Measurements from ENCODE around the gene AADAC. TPM values are rescaled to one million over a fixed set of nuclear protein-coding genes. Genes with fewer than 3 reads are reported as not detected.
A peak's percentile ranks its signal among the peaks of the same experiment; 100 is the strongest.
"Not testable (repeated sequence)": the region's sequence is repeated elsewhere in the genome, so short reads cannot be mapped to it uniquely, and the experiment has no call there.

Gene AADAC
- total and polyA plus RNA-seq, 2 experiments from 2014 or later, result 47.8 to 94.0 TPM

GRCh38 chr3:151869181-151869580 is 55.3 kb downstream of the AADAC start:
- no peaks in the 10 kb centered on the region for H3K9me3 ChIP-seq (ENCODE audit: low read depth)
- H3K9me2 ChIP-seq (replicated peaks; ENCODE audit: insufficient read depth), result no peaks in the 10 kb centered on the region
- no peaks in the 10 kb centered on the region for H4K20me1 ChIP-seq (ENCODE audit: insufficient read depth, poor library complexity, severe bottlenecking)
- WGBS (ENCODE audit: low lambda C conversion rate, missing lambda C conversion rate), result 23% methylated on average over 3 of the region's 3 CpGs
- DNase-seq (ENCODE audit: low spot score), result no peak
- no peak overlapping the region for H2AFZ ChIP-seq
- no peak overlapping the region for H3K4me3 ChIP-seq
- no peak overlapping the region for H3K27ac ChIP-seq
- H3K79me2 ChIP-seq, result no peaks in the 10 kb centered on the region
- peaks cover 9% of the 10 kb centered on the region for H3K4me1 ChIP-seq (ENCODE audit: insufficient read depth)
- H3K4me2 ChIP-seq, result no peak overlapping the region
- H3K36me3 ChIP-seq (replicated peaks; ENCODE audit: insufficient read depth, low read depth), result no peaks in the 10 kb centered on the region
- TF ChIP-seq EZH2phosphoT487 (IDR thresholded peaks at IDR 0.05; ENCODE audit: low read depth, severe bottlenecking, unreplicated experiment) (no peak), EZH2 (IDR thresholded peaks at IDR 0.05; ENCODE audit: borderline replicate concordance) (no peak)
- TF ChIP-seq, protein P1, sequence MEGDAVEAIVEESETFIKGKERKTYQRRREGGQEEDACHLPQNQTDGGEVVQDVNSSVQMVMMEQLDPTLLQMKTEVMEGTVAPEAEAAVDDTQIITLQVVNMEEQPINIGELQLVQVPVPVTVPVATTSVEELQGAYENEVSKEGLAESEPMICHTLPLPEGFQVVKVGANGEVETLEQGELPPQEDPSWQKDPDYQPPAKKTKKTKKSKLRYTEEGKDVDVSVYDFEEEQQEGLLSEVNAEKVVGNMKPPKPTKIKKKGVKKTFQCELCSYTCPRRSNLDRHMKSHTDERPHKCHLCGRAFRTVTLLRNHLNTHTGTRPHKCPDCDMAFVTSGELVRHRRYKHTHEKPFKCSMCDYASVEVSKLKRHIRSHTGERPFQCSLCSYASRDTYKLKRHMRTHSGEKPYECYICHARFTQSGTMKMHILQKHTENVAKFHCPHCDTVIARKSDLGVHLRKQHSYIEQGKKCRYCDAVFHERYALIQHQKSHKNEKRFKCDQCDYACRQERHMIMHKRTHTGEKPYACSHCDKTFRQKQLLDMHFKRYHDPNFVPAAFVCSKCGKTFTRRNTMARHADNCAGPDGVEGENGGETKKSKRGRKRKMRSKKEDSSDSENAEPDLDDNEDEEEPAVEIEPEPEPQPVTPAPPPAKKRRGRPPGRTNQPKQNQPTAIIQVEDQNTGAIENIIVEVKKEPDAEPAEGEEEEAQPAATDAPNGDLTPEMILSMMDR (IDR thresholded peaks at IDR 0.05; ENCODE audit: poor library complexity), result no peak
- H3K27me3 ChIP-seq, result no peaks in the 10 kb centered on the region

DNA sequence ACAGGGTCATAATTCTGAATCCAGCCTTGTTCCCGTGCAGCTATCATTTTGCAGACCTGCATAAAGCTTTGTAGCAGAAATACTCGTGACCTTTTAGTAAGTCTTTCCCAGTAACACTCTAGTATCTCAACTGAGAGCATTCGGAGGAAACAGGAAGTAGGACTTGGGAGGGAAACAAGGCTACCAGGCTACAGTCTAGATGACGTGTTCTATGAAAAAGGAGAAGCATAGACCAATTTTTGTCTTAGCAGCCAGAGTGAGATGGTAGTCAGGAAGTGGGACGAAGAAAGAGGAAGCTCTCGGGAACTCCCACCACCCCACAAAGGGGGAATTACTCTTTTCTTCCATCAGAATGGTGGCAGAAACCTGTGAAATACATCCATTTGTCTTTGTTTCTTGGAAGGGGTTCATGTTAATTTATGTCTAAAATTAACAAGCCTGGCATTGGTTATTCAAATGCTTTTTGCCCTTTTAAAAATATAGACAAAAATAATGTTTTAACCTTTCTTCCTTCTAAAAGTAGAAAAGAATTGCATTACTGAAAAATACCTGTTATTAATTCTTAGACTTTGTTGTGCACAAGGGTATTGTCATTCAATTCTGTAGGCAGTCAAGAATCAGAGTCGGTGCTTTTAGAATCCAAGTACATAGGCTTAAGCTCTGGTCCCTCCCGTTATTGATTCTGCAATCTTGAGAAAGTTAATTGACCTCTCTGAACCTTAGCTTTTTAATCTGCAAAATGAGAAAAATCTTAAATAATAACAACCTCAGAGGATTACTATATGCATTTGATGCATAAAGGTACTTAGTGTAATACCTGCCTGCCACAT is 57.9 kb downstream of the AADAC start:
- 70% methylated on average over 8 of the region's 8 CpGs for WGBS (ENCODE audit: low lambda C conversion rate, missing lambda C conversion rate)
- no peak for DNase-seq (ENCODE audit: low spot score)
- no peak overlapping the region for H3K4me2 ChIP-seq

DNA sequence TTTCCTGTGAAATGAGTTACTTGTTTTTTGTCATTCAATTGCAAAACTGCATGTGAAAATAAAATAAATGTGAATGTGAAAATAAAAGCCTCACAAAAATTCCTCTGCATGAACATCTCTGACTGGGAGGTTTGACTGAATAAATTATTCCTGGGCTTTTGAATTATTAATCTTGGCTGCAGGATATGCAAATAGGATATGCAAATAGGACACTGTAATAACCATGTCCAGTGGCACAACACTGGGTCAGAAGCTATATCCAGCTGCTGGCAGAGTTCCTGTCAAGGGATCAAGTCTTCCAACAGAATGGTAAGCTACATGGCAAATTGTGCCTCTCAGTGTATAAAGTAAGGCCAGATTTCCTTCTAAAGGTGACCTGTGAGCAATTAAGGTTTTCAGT is 59.5 kb downstream of the AADAC start, which contains the start of gene SUCNR1:
Gene SUCNR1 (plus strand): TSS at position 246 of the 400 bp plus-strand sequence. CDS start 6,250 bp downstream, outside the sequence.
- Histone ChIP-seq H3K27ac (no peak within 1 kb of the TSS), H3K4me1 (ENCODE audit: insufficient read depth) (no peaks in the 10 kb centered on the region), H3K36me3 (replicated peaks; ENCODE audit: insufficient read depth, low read depth) (no peaks in the 10 kb centered on the region), H2AFZ (no peak within 1 kb of the TSS), H3K4me2 (no peak within 1 kb of the TSS), H4K20me1 (ENCODE audit: insufficient read depth, poor library complexity, severe bottlenecking) (no peaks in the 10 kb centered on the region), H3K9me3 (ENCODE audit: low read depth) (no peaks in the 10 kb centered on the region), H3K79me2 (no peaks in the 10 kb centered on the region), H3K9me2 (replicated peaks; ENCODE audit: insufficient read depth) (no peaks in the 10 kb centered on the region), H3K27me3 (no peaks in the 10 kb centered on the region), H3K4me3 (no peak within 1 kb of the TSS)
- no peak for DNase-seq (ENCODE audit: low spot score)
- TF ChIP-seq EZH2phosphoT487 (IDR thresholded peaks at IDR 0.05; ENCODE audit: low read depth, severe bottlenecking, unreplicated experiment) (no peak), EZH2 (IDR thresholded peaks at IDR 0.05; ENCODE audit: borderline replicate concordance) (no peak)
- TF ChIP-seq, protein P1 (IDR thresholded peaks at IDR 0.05; ENCODE audit: poor library complexity), result no peak

More for the DNA sequence above, 57.9 kb downstream of the AADAC start:
- Histone ChIP-seq H3K4me1 (ENCODE audit: insufficient read depth) (no peaks in the 10 kb centered on the region), H3K4me3 (no peak overlapping the region), H3K27ac (peak overlapping the region; percentile 21), H4K20me1 (ENCODE audit: insufficient read depth, poor library complexity, severe bottlenecking) (no peaks in the 10 kb centered on the region), H3K79me2 (no peaks in the 10 kb centered on the region), H3K9me2 (replicated peaks; ENCODE audit: insufficient read depth) (no peaks in the 10 kb centered on the region), H2AFZ (peak overlapping the region; percentile 48), H3K27me3 (no peaks in the 10 kb centered on the region), H3K36me3 (replicated peaks; ENCODE audit: insufficient read depth, low read depth) (no peaks in the 10 kb centered on the region), H3K9me3 (ENCODE audit: low read depth) (no peaks in the 10 kb centered on the region)
- TF ChIP-seq EZH2phosphoT487 (IDR thresholded peaks at IDR 0.05; ENCODE audit: low read depth, severe bottlenecking, unreplicated experiment) (no peak), EZH2 (IDR thresholded peaks at IDR 0.05; ENCODE audit: borderline replicate concordance) (no peak)
- TF ChIP-seq, protein P1 (IDR thresholded peaks at IDR 0.05; ENCODE audit: poor library complexity), result no peak

DNA sequence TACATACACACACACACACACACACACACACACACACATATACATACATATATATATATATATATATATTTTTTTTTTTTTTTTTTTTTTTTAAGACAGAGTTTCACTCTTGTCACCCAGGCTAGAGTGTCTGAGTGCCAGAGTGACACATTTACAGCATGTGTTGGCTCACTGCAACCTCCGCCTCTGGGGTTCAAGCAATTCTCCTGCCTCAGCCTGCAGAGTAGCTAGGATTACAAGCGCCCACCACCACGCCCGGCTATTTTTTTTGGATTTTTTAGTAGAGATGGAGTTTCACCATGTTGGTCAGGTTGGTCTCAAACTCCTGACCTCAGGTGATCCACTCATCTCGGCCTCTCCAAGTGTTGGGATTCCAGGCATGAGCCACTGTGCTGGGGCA is 60.2 kb downstream of the AADAC start:
- H3K4me3 ChIP-seq, result not testable (repeated sequence)
- 93% methylated on average over 5 of the region's 5 CpGs for WGBS (ENCODE audit: low lambda C conversion rate, missing lambda C conversion rate)

More for the DNA sequence above, 60.2 kb downstream of the AADAC start:
- H3K4me1 ChIP-seq (ENCODE audit: insufficient read depth); DNase-seq (ENCODE audit: low spot score); H3K9me3 ChIP-seq (ENCODE audit: low read depth); H4K20me1 ChIP-seq (ENCODE audit: insufficient read depth, poor library complexity, severe bottlenecking); H3K27me3 ChIP-seq; H3K4me2 ChIP-seq; H3K9me2 ChIP-seq (replicated peaks; ENCODE audit: insufficient read depth); H3K36me3 ChIP-seq (replicated peaks; ENCODE audit: insufficient read depth, low read depth); H3K27ac ChIP-seq; H2AFZ ChIP-seq; H3K79me2 ChIP-seq: not testable (repeated sequence)
